Body of pancreas (tissue), 4 donors: ENCODE results near the gene BPTF. TPM values are rescaled to one million over a fixed set of nuclear protein-coding genes. Genes with fewer than 3 reads are reported as not detected.
"Not testable (repeated sequence)": the region's sequence is repeated elsewhere in the genome, so short reads cannot be mapped to it uniquely, and the experiment has no call there.

Experiments used
- ATAC-seq: fragments of 150-250 bp; one replicate; pipeline ENCODE4 v1.9.1; 2016
- DNase-seq, 4 donors: peaks; one replicate each; pipeline ENCODE4 v3.0.0-alpha.2; 2019
- H3K27ac ChIP-seq, 4 donors: fragments of 200-600 bp; sonication (generic); 1 replicate in 3 of 4; 2 replicates in 1 of 4; pipeline versions ENCODE4 v1.5.1 to v1.6.1; 2016 to 2019; ENCODE audit warnings: mild to moderate bottlenecking in 1 of 4, mixed read lengths in 1 of 4, moderate library complexity in 1 of 4
- H3K27me3 ChIP-seq, 2 donors: fragments of 200-600 bp; sonication (generic); one replicate each; pipeline ENCODE4 v1.6.0; 2016; ENCODE audit warnings: mild to moderate bottlenecking in 1 of 2
- H3K36me3 ChIP-seq, 2 donors: fragments of 200-600 bp; sonication (generic); replicated peaks in 1 of 2; 2 replicates each; pipeline ENCODE4 v1.5.1; 2016; ENCODE audit warnings: low read depth in 2 of 2; ENCODE audit not compliant: insufficient read depth in 1 of 2
- H3K4me1 ChIP-seq: fragments of 200-600 bp; sonication (generic); one replicate; pipeline ENCODE4 v1.6.0; 2016
- H3K4me3 ChIP-seq, 2 donors: fragments of 200-600 bp; sonication (generic); 1 replicate in 1 of 2; 2 replicates in 1 of 2; pipeline ENCODE4 v1.5.1; 2016 to 2019
- H3K9me3 ChIP-seq, 3 donors: fragments of 200-600 bp; sonication (generic); 1 replicate in 2 of 3; 2 replicates in 1 of 3; pipeline ENCODE4 v1.5.1; 2016
- POLR2A ChIP-seq, 3 donors: fragments of 450-650 bp; IDR thresholded peaks; one replicate each; pipeline ENCODE4 v1.6.1; 2016; ENCODE audit warnings: antibody characterized with exemption in 3 of 3, mild to moderate bottlenecking in 2 of 3
- whole genome bisulfite sequencing, 2 donors: methylation state at CpG; one replicate each; pipeline ENCODE4 v1.1.5; 2017; 5-methylcytosine and 5-hydroxymethylcytosine counted together
- intact Hi-C: fragments of 100-400 bp; cut with DNase I; formaldehyde crosslinking; loops from one replicate; pipeline ENCODE4 v1.15.1; 2023
- total RNA-seq, 2 donors: library from RNA; depleted of rRNA; stranded (reverse); fragments of >200 nt; gene quantifications; one replicate each; pipeline ENCODE4 v1.1.0, GENCODE V29; 2016
- TF ChIP-seq, protein P1 (sequence below), 7 experiments: fragments of 450-650 bp in 4 of 7; fragments of 200-600 bp in 3 of 7; sonication (generic) in 3 of 7; IDR thresholded peaks; one replicate each; pipeline ENCODE4 v1.5.1; 2016 to 2019; ENCODE audit warnings: antibody characterized with exemption in 7 of 7

The BPTF gene
- total RNA-seq, 2 donors from 2014 or later = 44.6 to 74.5 TPM

DNA sequence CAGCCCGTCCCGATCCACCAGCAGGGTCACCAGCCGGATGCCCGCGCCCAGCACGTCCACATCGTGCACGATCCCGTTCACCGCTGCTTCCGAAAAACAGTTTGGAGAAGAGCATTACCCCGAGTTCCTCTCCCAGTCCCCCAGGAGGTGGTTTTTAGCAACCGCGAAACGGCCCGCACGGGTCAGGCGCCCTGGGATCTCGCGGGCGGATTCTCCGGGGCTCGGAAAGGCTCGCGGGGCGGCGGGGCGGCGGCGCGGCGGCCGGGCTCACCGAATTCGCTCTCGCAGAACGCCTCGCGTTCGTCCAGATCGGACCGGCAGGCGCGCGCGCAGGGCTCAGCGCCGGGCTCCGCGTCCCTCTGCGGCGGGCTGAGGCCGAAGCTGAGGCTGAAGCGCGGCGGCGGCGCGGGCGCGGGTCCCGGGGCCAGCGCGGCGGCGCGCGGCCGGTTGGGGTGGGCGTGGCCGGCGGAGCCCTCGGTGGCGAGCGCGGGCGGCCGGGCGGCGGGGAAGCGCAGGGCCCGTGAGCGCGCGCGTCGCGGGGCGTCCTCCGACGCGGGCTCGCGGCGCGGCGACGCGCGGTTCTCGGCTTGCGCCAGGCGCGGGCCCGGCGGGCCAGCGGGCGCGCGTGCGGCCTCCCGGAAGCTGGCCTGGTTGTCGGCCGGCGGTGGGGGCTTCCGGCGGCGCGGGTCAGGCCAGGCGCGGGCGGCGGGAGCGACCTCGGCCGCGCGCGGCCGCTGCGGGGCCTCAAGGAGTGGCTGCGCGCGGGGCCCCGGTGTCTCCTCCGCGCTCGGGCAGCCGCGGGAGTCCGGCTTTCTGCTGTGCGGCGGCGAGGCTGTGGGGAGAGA lies 168.1 kb downstream of the BPTF start:
- ATAC-seq = peak; percentile 91
- 0 to 1% methylated on average over 15 to 141 of the region's 144 CpGs for WGBS, 2 donors
- H3K27ac ChIP-seq = peak overlapping the region; percentile 74 to 97 (median 96)
- peaks cover 30% of the 10 kb centered on the region for H3K4me1 ChIP-seq
- no peaks in the 10 kb centered on the region for H3K36me3 ChIP-seq
- no peaks in the 10 kb centered on the region for H3K27me3 ChIP-seq
- H3K9me3 ChIP-seq = no peaks in the 10 kb centered on the region
- intact Hi-C loops = no loop called here
- peak; percentile 84 to 89 (median 85) for DNase-seq
- H3K4me3 ChIP-seq = peak overlapping the region; percentile 52 to 56
- TF ChIP-seq, protein P1, sequence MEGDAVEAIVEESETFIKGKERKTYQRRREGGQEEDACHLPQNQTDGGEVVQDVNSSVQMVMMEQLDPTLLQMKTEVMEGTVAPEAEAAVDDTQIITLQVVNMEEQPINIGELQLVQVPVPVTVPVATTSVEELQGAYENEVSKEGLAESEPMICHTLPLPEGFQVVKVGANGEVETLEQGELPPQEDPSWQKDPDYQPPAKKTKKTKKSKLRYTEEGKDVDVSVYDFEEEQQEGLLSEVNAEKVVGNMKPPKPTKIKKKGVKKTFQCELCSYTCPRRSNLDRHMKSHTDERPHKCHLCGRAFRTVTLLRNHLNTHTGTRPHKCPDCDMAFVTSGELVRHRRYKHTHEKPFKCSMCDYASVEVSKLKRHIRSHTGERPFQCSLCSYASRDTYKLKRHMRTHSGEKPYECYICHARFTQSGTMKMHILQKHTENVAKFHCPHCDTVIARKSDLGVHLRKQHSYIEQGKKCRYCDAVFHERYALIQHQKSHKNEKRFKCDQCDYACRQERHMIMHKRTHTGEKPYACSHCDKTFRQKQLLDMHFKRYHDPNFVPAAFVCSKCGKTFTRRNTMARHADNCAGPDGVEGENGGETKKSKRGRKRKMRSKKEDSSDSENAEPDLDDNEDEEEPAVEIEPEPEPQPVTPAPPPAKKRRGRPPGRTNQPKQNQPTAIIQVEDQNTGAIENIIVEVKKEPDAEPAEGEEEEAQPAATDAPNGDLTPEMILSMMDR (IDR thresholded peaks at IDR 0.05) = peak in 4 of 7 experiments; percentile 1 to 35 (median 20)
- peak; percentile 40 to 75 (median 67) for TF ChIP-seq POLR2A (IDR thresholded peaks at IDR 0.05)

DNA sequence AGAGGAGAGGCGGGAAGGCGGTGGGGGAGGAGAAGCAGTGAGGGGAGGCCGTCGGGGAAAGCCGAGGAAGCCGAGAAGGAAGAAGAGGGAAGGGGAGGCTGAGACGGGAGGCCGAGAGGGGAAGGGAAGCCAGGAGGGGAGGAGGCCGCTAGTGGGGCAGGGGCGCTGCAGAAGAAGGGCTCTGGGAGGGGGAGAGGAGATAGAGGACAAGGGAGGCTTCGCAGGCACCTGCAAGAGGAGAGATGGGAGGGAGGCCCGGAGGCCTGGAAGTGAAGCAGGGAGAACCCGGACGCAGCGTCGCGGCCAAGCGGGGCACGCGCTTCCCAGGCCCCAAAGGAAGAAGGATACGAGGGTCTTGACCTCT lies 168.7 kb downstream of the BPTF start:
- Histone ChIP-seq H3K27ac (peak overlapping the region; percentile 74 to 97 (median 96)), H3K4me3 (peak overlapping the region; percentile 52 to 56), H3K27me3 (no peaks in the 10 kb centered on the region), H3K4me1 (peaks cover 30% of the 10 kb centered on the region), H3K9me3 (no peaks in the 10 kb centered on the region), H3K36me3 (no peaks in the 10 kb centered on the region)
- intact Hi-C loops = no loop called here
- TF ChIP-seq POLR2A (IDR thresholded peaks at IDR 0.05) = peak in 1 of 3 donors; percentile 48
- TF ChIP-seq, protein P1 (IDR thresholded peaks at IDR 0.05) = no peak
- 2 to 4% methylated on average over 21 of the region's 21 CpGs for WGBS, 2 donors
- DNase-seq (no peak), ATAC-seq (no peak)

DNA sequence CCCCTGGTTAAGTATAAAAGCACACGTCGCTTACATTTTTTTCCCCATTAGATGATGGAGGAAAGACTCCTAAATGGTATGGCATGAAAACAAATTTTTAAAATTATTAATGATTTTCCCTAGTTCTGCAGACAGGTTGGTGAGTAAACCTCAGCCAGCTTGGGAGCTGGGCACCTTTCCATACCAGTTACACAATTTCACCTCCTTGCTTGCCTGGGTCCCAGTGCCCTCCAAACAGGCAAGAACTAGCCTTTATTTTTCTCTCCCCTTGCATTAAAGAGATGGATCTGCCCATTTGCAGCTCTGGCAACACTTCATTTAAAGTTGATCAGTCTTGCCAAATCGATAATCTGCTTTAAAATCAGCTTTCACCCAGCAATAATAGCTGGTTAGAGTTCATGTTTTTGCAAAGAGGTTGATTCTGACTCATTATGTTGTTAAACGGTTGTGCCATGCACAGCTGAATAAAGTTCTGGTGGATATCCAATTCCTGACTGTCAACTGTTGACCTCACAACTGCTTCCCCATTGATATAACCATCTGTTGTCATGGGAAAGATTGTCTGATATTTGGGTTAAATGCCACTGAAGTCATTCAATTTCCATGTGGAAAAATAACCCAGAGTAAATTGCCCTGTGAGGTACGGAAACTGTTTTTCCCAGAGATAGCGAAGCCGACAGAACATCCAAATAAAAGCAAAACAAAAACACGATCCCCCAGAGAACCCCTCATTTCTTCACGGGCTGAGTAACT lies 169.7 kb downstream of the BPTF start:
- peak; percentile 37 to 55 (median 50) for DNase-seq
- Histone ChIP-seq H3K27me3 (no peaks in the 10 kb centered on the region), H3K4me3 (peak overlapping the region in 1 of 2 donors; percentile 34), H3K36me3 (no peaks in the 10 kb centered on the region), H3K27ac (peak overlapping the region in 3 of 4 donors; percentile 48 to 97 (median 97)), H3K9me3 (no peaks in the 10 kb centered on the region), H3K4me1 (peaks cover 30% of the 10 kb centered on the region)
- 10 to 13% methylated on average over 9 of the region's 9 CpGs for WGBS, 2 donors
- TF ChIP-seq, protein P1 (IDR thresholded peaks at IDR 0.05) = no peak
- no peak for TF ChIP-seq POLR2A (IDR thresholded peaks at IDR 0.05)
- no peak for ATAC-seq
- intact Hi-C loops = no loop called here

DNA sequence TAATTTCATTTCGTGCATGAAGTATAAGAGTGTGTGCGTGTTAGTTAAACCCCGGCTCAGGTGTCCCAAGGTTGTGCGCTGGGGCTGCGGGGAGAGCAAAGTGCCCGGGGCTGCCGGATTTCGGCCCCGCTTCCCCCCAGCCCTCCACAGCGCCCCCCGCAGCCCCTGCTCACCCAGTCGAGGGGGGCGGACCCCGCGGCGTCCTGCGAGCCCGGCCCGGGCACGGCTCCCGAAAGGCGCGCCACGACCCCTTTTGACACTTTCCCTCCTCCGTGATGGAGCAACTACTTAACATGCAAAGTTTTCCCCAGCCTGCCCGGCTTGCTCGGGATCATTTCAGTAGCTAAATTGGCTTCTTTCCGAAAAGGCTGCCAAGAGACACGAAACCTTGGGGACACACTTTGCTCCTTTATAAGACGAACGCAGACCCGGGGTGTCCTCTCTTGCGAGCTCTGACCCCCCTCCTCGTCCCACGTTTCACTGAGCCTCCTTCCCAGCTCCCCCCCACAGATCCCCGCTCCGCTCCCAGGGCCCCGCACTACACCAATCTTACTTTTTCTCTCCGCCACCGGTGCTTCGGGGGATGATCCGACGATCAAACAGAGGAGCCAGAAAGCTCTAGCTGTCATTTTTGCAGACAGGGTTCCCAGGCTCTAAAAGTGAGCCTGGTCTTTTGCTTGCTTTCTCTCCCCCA lies 170.4 kb downstream of the BPTF start:
- 0 to 1% methylated on average over 13 to 42 of the region's 43 CpGs for WGBS, 2 donors
- ATAC-seq = no peak
- H3K27me3 ChIP-seq = no peaks in the 10 kb centered on the region
- intact Hi-C loops = no loop called here
- H3K4me1 ChIP-seq = peaks cover 30% of the 10 kb centered on the region
- H3K9me3 ChIP-seq = no peaks in the 10 kb centered on the region
- TF ChIP-seq, protein P1 (IDR thresholded peaks at IDR 0.05) = no peak
- no peak for TF ChIP-seq POLR2A (IDR thresholded peaks at IDR 0.05)
- peak overlapping the region in 1 of 4 donors; percentile 97 for H3K27ac ChIP-seq
- peak in 3 of 4 donors; percentile 23 to 35 (median 26) for DNase-seq
- H3K4me3 ChIP-seq = peak overlapping the region in 1 of 2 donors; percentile 34
- H3K36me3 ChIP-seq = no peaks in the 10 kb centered on the region

DNA sequence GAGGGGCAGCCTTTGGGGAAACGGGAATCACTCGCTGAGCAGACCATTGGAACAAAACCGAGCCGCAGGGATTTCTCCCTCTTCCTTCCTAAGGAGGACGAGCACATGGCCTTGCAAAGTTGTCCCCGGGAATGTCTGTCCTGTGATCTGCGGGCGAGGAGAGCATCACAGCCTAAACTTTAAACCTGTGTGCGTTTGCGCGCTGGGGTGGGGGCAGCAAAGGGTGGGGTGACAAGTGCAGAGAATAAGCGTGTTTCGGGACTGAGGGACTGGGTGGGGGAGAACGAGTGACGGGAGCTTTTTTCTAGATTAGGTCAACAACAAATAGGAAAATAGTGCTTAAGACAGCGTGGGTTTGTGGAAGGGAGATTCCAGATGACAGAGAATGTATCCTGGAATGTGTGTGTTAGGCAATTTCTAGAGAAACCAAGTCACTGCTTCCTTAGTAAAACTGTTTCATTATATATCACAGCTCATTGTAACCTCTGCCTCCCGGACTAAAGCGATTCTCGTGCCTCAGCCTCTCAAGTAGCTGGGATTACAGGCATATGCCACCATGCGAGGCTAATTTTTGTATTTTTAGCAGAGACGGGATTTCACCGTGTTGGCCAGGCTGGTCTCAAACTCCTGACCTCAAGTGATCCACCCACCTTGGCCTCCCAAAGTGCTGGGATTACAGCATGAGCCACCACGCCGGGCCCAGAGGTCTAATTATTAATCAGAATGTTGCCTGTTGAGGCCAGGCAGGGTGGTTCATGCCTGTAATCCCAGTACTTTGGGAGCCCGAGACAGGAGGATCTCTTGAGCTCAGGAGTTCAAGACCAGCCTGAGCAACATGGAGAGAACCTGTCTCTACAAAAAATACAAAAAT lies 171.2 kb downstream of the BPTF start, which contains the start of gene C17orf58:
TSS of gene C17orf58 (minus strand) at position 169 of the 871 bp plus-strand sequence. CDS start 271 bp downstream, outside the sequence.
- Histone ChIP-seq H3K4me3 (peak within 1 kb of the TSS in 1 of 2 donors; percentile 34), H3K27ac (peak within 1 kb of the TSS in 2 of 4 donors; percentile 48 to 97), H3K4me1 (peaks cover 30% of the 10 kb centered on the region)
- intact Hi-C loops, ATAC-seq, DNase-seq, H3K27me3 ChIP-seq, H3K9me3 ChIP-seq, H3K36me3 ChIP-seq: not testable (repeated sequence)
- WGBS, 2 donors = 45 to 57% methylated on average over 21 to 25 of the region's 25 CpGs
